HG02571 (cell line): Measurements from ENCODE around the gene ATP6V0D1.
"Not testable (repeated sequence)": the region's sequence is repeated elsewhere in the genome, so short reads cannot be mapped to it uniquely, and the experiment has no call there.

ENCODE experiments used
- ATAC-seq: cut with Tn5 transposase; IDR thresholded peaks from one replicate; pipeline ENCODE4 v1.9.1; 2021; ENCODE audit warnings: mild to moderate bottlenecking, moderate library complexity; ENCODE audit not compliant: unreplicated experiment

ATP6V0D1 gene

DNA sequence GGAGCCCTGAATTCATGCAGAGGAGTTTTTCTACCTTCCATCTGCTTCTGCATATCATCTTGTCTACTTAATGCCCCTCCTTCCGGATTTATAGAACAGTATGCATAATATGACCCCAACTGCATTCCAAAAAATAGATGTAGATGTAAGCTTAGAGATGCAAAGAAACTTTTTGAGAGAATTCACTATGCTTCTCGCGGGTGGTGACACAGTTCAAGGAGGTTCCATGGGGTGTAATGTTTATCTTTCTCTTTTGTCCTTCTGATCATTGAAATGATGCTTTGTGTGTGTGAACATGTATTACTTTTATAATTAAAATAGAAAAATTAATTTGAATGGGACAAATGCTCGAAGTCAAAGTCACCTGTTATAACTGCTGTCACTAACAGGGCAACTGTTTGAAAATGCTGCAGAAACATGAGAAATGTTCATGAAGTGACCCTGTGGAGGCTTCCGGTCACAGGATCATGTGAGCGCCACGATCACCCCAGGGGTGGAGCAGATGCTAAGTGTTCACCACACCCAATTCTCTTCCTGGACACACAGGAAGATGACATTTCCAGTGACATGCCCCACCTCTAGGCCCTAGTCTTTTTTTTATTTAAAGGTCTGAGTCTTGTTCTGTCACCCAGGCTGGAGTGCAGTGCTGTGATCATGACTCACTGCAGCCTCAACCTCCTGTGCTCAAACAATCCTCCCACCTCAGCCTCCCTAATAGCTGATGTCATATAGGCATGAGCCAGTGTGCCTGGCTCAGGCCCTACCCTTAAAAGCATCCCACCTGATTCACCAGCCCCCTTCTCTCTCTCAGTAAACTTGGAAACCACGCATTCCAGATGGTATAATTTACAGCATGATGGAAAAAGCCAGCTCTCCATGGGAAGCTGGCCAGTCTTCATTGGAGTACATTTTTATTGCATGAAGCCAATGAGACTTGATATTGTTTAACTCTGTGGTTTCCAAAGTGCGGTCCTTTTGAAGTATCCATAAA, 23.4 kb upstream of the ATP6V0D1 start:
- no peak for ATAC-seq

DNA sequence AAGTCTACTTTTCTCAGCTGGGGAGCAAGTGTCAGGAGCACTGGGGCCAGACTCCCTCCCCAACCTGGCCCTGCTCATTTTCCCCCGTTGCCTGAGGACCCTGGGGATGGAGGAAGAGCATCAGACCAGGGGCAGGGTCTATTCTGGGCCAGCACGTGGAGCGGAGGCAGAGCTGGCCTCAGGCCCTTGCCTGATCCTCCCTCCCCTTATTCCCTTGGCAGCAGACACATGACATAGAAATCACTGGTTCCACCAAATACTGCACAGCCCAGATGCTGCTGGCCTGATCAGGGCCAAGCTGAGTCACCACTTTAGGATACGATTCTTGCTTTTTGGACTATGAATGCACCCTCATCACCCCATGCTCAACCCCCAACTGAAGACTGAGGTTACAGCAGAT, 18.1 kb upstream of the ATP6V0D1 start:
- ATAC-seq = no peak

DNA sequence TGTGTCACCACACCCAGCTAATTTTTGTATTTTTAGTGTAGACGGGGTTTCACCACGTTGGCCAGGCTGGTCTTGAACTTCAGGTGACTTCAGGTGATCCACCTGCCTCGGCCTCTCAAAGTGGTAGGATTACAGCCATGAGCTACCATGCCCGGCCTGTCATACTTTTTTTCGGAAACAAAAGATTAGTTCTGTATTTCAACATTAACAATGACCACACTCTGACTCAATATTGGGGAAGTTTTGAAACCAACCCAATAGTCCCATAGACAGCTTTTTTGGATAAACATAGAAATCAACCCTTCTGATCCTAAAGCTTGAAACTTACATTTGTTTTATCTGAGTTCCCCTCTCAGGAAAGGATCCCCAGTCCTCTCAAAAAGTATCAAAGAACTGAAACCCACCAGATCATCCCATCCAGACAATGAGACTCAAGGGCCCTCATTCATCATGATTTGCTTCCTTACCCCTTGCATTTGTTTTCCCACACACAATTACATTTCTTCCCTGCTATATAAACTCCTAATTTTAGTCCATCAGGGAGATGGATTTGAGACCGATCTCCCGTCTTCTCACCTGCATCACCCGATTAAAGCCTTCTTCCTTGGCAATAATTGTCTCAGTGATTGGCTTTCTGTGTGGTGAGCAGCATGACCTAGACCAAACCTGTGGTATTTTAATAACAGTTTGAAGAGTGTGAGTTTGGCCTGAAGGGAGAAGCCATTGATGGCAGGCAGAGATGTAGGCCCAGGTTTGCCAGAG, 9.6 kb upstream of the ATP6V0D1 start:
- no peak for ATAC-seq

DNA sequence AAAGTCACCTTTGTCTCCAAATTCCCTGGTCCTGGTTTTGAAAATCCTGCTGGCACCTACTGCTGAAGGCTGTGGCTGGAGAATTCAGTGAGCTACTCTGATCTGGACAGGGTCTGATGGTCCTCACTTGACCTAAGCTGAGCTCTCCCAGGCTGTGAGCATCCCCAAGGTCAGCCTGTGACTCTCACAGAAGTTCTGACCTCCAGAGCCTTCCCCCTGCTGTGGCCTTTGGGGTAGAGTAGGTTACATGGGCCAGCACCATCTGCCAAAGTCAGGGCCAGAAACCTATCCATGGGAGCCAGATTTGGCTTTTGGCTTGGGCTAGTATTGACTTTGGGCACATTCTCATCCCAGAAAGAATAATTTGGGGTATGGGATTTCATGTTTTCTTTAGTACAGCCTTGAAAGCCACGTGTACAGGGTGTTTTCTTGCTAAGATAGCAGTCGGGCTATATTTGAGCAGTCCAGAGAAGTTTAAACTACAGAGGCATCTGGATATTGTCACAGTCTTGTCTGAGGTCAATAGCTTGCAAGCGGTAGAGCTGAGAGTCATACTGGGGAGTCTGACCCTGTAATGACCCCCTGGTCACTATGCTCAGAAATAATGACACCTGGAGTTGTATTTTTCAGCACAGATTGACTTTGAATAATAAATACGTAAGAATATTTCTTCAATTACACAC, 8.6 kb upstream of the ATP6V0D1 start:
- ATAC-seq = no peak

DNA sequence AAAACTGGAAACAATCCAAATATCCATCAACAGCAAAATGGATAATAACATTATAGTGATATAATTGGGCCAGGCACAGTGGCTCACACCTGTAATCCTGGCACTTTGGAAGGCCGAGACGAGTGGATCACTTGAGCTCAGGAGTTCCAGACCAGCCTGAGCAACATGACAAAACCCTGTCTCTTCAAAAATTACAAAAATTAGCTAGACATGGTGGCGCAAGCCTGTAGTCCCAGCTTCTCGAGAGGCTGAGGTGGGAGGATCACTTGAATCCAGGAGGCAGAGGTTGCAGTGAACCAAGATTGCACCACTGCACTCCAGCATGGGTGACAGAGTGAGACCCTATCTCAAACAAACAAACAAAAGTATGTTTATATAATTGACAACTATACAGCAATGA, 6.6 kb upstream of the ATP6V0D1 start:
- ATAC-seq = not testable (repeated sequence)

DNA sequence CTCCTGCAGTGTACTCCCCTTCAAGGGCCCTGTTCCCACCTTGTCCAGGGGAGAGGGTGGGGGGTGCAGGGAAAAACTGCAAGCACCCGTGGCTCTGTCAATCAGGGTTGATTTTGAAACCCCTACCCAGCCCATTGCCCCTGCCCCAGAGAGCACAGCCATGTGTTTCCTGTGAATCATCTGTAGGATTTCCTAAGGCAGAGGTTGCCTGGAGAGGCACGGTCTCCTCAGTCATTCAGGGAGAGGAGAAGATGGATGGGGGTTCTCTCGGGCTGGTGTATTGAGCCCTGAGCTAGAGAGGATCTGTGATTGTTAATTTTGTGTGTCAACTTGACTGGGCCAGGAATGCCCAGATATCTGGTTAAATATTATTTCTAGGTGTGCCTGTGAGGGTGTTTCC, 5.8 kb upstream of the ATP6V0D1 start:
- ATAC-seq = no peak

DNA sequence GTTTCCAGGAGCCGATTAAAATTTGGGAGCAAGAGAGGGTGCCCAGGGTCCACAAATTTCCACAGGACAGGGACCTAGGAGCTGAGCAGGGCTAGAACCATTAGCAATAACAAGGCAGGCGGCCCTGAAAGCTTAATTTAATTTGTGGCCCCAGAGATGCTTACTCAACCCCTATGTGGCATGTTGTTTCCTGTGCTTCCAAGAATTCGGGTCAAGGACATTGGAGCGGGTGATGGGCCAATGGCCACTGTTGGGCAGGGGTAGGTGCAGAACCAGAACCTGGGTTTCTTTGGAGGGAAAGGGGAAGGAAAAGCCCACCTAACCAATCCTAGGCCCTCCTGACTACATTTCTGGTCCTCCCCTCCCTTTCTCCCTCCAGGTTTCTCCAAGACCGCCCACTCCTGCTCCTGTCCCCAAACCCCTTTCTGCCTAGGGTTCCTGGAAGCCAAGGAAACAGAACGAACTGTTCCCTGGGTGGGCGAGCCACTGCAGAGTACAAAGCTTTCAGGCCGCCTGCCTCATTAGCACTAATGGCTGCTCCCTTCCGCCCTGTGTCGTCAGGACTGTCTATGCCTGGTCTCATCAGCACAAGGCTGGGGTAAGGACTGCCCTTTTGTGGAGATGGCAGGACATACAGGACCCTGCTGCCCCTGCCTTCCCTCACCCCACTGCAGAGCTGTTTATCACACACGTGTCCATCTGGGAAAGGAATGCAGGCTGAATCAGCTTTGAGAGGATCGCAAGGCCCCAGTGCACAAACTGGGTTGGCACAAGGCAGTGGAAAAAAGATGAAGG, 3.0 kb upstream of the ATP6V0D1 start:
- ATAC-seq = no peak

DNA sequence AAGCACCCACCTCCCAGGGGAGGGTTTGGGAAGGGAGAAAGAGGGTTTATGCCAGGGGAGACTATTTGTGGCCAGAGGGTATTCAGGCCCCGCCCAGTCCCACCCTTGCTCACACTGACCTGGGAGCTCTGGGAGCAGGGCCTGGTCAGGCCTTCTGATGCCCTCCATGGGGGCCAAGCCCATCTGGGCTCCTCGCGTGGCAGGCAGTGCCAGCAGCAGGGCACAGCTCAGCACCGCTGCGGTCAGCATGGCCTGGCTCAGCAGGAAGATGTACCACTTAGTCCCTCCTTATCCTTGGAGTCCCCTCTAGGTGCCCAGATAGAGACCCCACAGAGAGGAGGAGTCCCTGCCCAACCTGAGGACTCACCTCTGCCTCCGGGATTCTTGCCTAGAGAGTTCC, 2.2 kb upstream of the ATP6V0D1 start, which contains the start of gene AGRP:
Gene AGRP (minus strand): TSS at position 398 of the 400 bp plus-strand sequence. CDS start 149 bp downstream, at position 249.
- ATAC-seq = no peak

DNA sequence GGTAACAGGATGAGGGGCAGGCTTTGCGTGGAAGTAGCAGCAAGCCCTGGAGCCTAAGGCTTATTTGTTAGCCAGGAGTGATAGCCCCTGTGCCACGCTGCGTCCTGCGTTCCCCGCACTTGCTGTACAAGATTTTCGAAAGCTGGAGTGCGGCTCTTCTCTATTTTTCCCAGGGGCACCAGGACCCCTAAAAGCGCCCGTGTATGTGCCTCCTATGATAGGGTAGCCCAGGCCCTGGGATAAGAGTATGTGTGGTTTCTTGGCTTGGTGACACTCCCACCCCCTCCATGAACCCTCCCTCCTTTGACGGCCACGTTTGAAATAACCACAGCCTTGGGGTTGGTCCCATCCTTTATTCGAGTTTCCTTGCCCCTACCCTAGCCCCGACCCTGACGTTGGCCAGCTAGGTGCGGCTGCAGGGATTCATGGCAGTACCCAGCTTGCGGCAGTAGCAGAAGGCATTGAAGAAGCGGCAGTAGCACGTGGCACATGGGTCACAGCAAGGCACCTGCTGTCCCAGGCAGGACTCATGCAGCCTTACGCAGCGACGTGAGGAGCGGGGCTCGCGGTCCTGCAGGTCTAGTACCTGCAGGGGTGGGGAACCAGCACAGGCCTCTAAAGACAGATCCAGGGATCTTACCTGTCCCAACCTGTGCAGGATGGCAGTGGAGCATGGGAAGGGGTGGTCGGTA, 1.4 kb upstream of the ATP6V0D1 start:
- ATAC-seq = no peak

DNA sequence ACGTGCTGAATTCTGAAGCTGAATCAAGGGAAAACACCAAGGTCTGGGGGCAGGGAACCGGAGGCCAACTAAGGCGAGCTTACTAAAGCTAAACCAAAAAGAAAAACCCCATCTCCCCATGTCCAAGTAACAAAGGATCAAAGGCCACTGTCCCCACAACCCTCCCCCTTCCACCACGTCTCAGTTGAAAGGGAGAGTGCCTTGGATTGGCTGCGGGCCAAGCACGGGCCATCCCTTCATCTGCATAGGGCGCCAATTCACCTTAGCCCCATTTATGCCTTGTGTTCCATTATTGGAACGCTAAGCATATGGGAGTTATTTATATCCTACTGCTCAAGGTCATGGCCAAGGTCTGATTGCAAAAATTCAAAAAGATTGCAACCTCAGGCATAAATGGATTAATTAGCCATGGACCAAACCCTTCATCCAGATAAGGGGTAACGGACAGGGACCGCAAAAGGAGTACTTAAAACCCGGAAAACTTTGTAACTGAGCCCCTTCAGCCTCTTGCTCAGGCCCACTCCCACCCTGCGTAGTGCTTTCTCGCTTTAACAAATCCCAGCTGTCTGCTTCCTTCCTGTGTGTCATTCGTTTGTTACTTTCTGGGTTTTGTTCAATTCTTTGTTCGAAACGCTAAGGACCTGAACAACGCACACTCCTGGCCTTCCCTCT, 740 bp upstream of the ATP6V0D1 start:
- ATAC-seq = peak; percentile 6

DNA sequence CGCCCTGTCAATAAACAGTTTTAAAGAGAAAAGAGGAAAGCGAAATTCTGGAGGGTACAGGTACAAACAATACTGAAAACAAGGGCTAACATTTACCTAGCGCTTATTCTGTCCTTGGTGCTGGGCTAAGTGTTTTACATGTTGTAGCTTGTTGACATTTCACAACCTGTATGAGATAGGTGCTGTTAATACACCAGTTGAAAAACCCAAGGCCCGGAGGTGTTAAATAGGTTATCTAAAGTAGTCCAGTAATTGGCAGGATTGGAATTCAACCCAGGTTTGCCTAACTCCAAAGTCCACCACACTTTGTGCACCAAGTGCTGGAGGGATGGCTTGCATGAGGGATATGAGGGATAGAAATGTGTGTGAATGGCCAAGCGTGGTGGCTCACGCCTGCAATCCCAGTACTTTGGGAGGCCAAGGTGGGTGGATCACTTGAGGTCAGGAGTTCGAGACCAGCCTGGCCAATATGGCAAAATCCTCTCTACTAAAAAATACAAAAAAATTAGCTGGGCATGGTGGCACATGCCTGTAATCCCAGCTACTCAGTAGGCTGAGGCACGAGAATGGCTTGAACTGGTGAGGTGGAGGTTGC, 2.9 kb downstream of the ATP6V0D1 start:
- no peak for ATAC-seq

DNA sequence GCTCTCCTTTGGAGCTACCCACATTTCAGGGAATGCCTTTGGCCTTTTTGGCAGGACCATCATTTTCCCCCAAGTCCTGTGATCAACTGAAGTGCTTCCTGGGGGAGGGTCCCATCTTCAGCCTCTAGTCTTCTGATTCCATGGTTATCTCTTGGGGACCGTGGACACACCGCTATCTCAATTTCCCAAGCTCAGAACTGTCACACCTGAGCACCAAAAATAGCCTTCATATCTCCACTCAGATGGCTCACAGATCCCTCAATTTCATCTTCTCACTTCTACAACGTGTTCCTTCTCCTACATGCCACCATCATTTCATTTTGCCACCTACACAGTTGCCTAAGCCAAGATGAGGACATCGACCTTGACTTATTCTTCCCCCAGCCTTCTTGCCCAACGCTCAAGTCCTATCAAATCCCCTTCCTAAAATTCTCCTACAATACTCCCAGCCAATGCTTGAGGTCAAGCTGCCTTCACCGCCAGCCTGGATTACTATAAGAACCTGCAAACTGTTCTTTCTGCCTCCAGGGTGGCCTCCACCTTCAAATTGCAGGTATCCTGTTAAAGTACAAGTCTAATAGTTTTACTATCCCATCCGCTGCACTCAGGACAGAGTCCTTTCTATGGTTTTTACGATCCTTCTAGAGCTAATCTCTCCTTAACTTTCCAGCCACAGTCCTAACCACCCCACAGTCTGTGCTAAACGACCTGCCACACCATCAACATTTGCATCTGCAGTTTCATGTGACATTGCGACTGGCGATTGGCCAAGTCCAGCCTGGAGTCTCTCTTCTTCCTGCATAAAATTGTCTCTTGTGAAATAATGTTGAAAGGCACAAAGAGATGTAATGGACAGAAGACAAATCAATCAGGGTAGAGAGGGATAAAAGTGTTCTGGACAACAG, 6.2 kb downstream of the ATP6V0D1 start:
- ATAC-seq = no peak

DNA sequence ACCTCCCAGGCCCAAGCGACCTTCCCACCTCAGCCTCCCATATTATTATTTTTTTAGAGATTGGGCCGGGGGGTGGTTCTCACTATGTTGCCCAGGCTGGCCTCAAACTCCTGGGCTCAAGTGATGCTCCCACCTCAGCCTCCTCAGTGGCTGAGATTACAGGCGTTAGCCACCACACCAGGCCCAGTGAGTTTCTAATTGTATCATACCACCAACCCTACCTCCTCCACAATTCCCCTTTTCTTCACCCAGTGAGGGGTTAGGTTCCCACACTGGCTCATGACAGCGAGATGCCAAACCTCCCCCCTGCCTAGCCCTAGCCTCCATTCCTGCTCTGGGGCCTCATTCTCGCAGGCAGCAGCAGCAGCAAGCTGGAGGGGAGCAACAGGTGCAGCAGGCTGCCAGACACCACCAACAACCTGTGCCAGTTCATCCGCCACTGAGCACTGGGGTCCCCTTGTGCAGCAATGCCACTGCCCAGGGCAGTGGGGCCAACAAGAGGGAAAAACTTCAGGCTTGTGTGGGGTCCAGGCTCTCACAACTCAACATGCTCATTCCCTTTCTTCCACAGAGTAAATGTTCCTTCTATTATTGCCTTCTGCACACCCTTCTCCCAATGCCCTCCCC, 9.1 kb downstream of the ATP6V0D1 start:
- no peak for ATAC-seq

DNA sequence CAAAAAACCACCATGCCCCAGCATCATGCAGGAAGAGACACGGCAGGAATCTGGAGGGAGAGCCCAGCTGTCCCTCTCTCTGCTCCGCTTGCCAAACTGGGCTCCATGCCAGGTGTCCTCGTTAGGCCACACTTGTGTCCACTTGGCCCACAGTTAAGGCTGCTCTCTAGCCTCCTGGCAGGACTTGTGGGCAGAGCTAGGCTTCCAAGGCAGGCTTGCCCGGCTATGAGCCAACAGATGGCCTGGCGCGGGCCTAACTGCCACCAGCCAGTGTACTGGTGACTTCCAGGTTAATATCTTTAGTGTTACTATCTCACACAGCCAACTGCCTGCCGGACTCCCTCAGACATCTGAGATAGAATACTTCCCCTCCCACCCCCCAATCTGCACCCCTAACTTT, 10.6 kb downstream of the ATP6V0D1 start:
- no peak for ATAC-seq

DNA sequence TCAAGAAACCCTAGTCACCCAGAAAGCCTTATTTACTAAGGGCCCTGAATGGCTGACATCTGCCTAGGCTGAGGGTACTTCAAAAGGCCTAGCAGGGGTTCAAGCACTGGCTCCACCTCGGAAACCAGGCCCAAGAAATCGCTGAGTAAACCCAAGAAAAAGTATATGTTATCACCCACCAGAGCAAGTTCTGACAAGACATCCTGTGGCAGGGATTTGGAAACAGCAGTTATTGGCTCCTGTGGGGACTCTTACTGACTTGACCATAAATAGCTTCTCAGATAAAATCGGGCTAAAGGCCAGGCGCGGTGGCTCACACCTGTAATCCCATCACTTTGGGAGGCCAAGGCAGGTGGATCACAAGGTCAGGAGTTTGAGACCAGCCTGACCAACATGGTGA, 12.2 kb downstream of the ATP6V0D1 start:
- no peak for ATAC-seq

DNA sequence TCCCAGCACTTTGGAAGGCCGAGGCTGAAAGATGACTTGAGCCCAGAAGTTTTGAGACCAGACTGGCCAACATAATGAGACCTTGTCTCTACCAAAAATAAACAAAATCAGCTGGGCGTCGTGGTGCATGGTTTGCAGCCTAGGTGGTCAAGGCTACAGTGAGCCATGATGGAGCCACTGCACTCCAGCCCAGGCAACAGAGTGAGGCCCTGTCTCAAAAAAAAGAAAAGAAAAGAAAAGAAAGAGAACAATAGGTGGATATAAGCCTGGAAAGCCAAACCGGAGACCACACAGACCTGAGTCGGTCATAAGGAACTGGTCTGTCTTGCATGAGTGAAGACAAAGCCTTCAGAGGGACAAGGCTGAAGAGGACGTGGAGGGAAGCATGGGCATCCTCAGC, 14.4 kb downstream of the ATP6V0D1 start:
- no peak for ATAC-seq

DNA sequence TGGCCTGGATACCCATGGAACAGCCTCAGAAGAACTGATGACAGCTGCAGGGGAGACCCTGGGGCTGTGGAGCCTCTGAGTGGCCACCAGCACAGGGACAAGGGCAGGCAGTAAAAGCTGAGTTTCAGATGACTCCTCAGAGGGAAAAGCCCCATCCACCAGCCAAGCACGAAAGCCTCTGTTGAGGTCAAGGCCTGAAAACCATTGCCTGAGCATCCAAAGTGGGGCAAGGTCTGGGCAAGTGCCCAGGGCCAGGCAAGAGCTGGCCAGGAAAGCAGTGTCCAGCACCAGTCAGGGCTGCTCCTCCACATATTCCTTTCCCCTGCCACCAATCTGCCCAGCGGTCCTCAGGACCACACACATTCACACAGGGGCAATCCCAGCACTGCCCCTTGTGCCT, 16.4 kb downstream of the ATP6V0D1 start:
- ATAC-seq = no peak
